Activated T-cell treated with anti-CD3 and anti-CD28 coated beads, Interleukin-2, amount 50 U/mL, for 1 hour (primary cell): ENCODE results near the gene SEMA6A.

Source experiments
- DNase-seq: peaks from one replicate; pipeline ENCODE4 v3.0.0-alpha.2; 2020

SEMA6A gene

GRCh38 chr5:116436674-116437350 is 137.8 kb downstream of the SEMA6A start:
- no peak for DNase-seq

- DNase-seq, result no peak
These were observed 145.7 kb downstream of the SEMA6A start for GRCh38 chr5:116428966-116429365.

DNA sequence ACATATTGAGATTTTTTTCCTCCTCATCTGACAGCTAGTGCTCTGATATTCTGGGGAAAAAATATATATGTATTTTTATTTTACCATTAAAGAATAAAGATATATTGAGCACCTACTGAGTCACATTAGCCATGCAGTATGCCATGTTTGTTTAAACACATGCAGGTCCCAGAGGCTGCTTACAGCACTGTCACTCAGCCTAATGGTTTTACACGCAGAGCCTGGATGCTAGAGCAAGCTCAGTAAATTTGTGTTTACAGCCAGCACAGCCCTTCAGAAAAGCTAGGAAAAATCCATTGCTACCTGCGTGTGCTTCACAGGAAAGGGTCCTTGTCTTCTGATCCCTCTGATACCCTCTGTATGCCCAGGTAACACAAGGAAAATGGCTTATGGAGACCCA is 146.2 kb downstream of the SEMA6A start:
- no peak for DNase-seq

DNA sequence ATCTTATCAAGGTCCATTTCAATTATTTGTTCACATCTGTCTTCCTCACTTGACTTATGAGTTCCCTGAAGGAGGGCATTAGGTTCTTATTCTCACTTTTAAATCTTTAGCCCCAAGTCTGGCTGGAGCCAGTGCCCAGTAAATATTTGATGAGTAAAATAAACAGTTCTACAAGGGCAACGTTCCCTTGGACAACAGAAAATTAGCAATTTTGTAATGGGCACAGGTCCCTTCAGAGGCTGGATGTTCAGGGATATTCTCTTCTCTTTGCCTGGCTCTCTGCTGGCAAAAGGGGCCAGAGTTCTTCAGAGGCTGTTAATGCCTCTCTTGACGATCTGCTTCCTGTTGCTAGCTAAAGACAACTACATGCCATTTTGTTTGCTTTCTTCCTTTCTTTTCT is 149.7 kb downstream of the SEMA6A start:
- DNase-seq, result no peak

- no peak for DNase-seq
These were observed 150.4 kb downstream of the SEMA6A start for GRCh38 chr5:116424258-116424615.

GRCh38 chr5:116423587-116424257 is 150.9 kb downstream of the SEMA6A start:
- DNase-seq, result no peak

- DNase-seq, result no peak
These were observed 151.5 kb downstream of the SEMA6A start for GRCh38 chr5:116423141-116423540.

- DNase-seq, result no peak
These were observed 153.5 kb downstream of the SEMA6A start for GRCh38 chr5:116421080-116421629.

GRCh38 chr5:116420540-116420939 is 154.1 kb downstream of the SEMA6A start:
- DNase-seq, result no peak

GRCh38 chr5:116419258-116419657 is 155.4 kb downstream of the SEMA6A start:
- DNase-seq, result no peak

DNA sequence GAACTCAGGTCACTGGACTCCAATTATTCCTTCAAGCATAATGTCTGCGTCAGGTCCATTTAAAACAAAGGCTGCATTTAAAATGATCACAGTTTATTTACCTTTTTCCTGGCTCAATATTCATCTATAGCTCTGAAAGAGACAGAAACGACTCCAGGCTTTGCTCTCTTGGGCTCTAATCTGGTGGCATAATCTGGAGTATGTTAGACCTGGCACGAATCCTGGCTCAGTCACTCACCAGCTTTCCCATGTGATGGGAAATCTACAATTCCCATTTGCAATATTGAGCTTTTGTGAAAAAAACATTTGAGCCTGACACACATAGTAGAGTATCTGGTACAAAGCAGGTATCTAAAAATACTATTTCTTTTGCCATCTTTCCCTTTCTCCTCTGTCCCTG is 155.8 kb downstream of the SEMA6A start:
- no peak for DNase-seq

DNA sequence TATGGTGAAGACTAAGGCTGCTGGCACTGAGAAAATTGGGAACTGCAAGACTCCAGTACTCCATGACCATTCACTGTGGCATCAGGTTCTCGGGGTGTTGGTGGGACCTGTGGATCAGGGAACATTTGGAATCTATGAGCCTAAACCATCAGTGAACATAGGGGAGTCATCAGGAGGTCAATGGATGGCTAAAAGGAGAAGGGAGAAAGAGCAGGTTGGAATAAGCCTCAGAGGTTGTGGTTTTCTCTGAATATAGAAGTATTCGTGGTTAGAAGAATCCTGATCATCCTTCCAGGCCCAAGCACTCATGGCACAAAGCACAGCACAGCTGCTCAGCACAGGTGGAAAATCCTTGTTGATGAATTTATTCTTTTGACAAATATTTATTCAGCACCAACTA is 156.6 kb downstream of the SEMA6A start:
- DNase-seq, result no peak

GRCh38 chr5:116415989-116416388 is 158.6 kb downstream of the SEMA6A start:
- no peak for DNase-seq

- DNase-seq, result no peak
These were observed 159.4 kb downstream of the SEMA6A start for GRCh38 chr5:116415182-116415581.

GRCh38 chr5:116411101-116411571 is 163.5 kb downstream of the SEMA6A start:
- DNase-seq, result no peak

DNA sequence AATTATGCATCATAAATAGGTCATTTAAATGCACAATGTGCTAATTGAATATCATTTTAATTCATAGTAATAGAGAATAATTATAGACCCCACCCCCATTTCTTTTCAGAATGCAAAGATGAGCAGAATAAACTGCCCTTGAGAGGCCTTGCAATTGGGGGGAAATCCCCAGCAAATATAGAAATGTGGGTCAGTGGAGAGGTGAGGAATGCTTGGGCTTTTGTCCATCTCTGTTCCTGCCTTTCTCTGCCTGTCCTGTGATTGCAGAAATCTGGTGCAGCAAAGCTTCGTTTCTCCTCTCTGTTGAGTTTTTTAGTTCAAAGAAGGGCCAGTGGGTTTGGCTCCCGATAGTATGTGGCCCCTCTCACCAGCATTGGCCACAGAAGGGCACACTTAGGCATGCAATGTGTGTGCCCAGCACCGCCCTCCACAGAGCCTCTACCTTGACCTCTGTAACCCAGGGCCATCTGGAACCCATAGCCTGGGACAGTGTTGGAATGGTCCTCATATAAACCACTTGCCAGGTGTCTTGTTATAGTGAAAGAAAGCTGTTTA is 164.2 kb downstream of the SEMA6A start:
- DNase-seq, result no peak

DNA sequence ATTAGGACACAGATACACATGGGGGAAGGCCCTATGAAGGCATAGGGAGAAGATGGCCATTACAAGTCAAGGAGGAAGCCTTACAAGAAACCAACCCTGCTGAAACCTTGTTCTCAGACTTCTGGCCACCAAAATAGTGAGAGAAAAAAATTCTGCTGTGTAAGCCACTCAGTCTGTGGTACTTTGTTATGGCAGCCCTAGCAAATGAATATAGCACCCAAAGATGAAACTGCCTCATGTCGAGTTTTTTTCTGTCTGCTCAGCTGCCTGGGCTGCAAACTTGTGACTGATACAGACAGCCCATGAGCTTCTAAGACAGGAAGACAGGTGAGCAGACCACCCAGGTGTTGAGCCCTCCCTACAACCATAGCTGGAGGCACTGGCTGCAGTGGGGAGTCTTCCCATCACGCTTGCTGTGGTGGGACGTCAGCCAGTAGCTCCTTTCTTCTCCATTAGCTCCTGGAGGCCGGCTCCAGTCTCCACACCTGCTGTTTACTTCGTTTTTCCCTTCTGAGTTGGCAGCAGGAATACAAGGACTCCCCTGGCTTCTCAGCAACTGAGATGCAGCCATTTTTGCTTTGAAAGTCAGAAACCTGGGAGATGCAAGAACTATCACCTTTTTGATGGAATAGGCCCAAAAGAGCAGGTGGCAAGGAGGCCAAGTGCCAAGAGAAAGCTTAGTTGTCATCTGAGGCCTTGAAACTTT is 164.9 kb downstream of the SEMA6A start:
- no peak for DNase-seq

- DNase-seq, result no peak
These were observed 168.1 kb downstream of the SEMA6A start for GRCh38 chr5:116406306-116407041.

- DNase-seq, result no peak
These were observed 169.8 kb downstream of the SEMA6A start for GRCh38 chr5:116404792-116405191.

GRCh38 chr5:116404016-116404415 is 170.6 kb downstream of the SEMA6A start:
- no peak for DNase-seq

GRCh38 chr5:116402235-116402634 is 172.4 kb downstream of the SEMA6A start:
- DNase-seq, result no peak

DNA sequence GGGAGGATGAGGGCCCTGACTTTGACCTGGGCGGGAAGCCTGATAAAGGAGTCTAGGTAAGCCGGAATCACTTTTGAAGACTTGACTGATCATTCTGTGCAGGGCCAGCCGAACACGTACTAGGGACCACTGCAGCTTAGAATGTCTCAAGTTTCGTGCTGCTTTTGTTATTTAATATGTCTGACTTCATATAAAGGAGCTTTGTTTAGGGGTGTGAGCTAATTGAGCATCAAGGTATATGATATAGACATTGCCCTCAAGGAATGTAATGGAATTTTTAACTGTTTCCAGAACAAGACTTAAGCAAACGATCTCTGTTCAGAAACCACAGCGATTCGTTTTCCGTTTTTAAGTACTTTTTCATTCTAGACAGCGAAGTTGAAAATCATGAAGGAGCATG is 173.0 kb downstream of the SEMA6A start:
- DNase-seq, result no peak
